Activated CD4-positive, alpha-beta T cell treated with anti-CD3 and anti-CD28 coated beads for 48 hours (primary cell): ENCODE measurements around the gene SOX5.

Experiments used
- DNase-seq: peaks from one replicate; pipeline ENCODE4 v3.0.0-alpha.2; 2020

SOX5 gene

DNA sequence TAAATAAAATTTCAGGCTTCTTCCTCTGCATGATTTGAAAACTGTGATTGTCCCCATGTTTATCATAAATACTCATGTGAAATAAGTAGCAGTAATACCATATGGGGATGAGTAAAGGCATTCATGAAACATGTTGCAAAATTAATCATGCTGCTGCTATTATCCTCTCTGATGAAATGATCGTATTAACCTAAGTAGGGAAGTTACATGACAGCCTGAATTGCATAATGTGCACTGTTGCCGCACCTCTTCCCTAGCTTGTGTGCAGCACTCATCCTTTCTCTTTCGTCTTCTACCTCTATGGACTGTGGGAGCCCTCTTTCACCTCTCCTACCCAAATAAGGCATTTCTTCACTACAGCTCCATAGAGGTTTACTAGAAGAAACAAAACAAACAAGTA is 367.6 kb downstream of the SOX5 start:
- DNase-seq, result no peak

DNA sequence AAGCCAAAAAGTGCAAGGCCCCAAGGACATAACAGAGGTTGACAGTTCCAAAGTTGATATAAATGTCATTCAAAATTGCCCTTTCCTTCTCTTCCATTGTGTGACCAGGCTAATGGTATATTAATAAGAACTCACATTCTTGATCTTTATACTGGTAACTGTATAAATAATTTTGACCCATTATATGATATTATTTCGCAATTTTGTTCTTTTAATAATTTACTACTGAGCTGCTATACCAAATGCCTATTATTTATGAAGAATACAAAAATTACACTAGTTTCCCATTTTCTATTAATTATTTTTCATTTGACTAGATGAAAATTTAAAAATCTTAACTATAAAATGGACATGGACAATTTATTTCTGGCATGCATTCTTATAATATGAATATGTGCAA is 370.2 kb downstream of the SOX5 start:
- DNase-seq, result no peak

DNA sequence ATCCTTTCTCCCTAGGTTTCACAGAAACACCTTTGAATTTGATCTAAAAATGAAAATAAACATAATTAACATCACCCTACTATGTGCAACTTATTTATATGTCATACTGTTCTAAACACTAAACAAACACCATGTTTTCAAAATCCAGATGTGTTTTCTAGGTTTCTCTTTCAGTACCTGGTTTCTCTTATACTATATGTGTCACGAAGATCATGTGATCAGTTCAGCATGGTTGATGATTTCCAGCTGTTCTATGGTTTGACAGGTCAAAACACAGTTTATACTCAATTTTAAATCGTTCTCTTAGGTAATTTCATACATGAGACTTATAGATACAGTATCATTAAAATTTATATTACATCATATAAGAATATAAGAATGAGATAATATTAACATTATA is 373.1 kb downstream of the SOX5 start:
- no peak for DNase-seq

DNA sequence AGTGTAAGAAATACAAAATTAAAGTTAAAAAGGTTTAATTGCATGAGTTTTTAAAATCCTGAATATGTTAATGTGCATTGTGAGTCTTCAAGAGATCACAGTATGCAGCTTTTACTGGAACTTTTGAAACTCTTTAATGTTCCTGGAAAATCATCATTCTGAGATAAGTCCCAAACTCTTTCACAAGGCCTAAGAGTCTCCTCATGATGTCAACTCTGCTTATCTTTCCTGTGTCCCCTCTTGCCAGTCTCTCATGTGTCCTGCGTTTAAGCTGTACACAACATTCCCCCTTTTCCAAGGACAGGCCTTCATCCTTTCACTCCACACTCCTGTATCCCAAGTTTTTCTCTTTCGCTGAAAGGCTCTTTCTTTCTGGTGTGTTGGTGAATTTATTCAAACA is 380.1 kb downstream of the SOX5 start:
- DNase-seq, result no peak

DNA sequence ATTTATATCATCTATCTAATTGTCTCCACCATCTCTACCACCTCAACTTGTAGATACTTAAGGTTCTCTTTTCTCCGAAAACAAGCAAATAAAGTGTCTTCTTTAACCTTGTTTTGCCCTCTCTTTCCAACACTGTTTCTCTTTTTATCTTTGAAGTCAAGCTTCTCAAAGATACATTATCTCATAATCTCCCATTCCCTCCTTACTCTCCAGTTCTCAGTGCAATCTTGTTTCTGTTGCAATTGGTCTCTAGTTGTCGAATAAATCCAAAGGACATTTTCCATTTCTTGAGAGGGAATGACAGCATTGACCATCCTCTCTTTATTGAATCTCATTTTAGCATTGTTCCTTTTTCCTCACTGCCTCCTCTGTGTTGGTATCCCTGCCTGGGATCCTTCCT is 383.3 kb downstream of the SOX5 start:
- DNase-seq, result no peak

DNA sequence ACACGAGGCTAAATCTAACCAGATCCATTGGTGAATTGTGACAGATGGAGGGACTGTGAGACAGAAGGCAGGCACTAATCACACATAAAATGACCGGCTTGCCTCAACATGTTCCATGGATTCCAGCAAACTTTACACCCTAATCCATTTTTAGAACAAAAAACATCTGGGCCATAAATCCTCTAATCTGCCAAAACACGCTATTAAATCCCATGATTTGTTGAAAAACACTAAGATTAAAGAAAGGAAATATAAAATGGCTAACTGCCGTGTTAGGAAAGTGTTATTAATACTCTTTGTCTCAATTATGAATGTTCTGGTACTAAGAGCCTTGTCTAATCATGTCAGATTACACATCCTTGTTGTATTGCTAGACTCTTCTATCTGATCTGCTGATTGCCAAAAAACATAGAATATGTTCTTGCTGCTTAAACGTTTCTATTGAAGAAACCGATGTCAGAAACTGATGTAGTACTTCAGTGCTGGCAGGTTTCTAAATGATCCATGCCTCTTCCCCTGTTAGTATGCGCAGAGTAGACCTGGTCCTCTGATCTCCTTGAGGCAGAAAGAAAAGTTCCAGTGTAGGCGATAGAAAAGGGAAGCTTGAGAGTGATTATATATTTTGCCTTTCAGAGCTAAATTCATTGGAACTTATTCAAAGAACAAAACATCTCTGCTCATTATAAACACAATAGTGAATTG is 384.9 kb downstream of the SOX5 start:
- no peak for DNase-seq

DNA sequence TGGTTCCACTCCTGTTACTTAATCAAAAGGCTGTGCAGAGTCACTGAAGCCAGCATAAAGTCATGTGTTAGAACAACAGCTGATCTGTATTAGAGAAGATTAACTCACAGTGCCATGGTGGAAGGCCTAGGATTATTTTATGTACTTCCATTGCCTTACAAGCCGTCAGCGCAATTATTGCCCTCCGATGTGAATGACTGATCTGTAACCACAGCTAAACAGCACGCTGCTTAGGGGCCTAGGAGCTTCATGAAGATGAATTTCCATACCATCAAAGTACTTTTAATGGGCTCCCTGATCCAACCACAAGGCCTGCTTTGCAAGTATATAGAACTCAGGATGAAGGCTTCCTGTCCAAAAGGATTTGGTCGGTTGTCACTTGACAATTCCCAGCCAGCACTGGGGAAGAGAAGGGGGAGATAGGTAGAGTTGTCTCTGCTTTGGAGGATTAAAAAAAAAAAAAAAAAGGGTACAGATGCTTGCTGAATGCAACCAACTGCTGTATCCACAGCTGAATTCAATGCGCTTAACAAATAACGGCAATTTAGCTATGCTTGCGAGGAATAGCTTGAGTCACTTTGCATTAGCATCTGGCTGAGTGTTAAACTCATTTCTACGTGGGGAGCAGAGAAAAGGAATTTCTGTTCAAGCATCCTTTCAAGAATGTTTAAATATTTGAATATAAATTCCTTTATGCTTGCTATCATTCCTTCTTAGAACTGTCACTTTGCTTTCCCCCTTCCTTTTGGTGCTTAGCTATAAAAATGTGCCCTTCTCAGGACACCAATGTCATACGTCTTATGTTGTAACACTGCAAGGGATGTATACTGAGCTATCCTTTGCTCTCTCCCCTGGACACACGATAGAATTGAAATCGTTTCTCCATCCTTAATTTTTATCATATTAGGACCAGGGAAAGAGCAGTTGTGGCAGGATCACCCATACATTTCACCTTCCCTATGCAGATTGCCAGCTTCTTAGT is 387.8 kb downstream of the SOX5 start:
- no peak for DNase-seq

DNA sequence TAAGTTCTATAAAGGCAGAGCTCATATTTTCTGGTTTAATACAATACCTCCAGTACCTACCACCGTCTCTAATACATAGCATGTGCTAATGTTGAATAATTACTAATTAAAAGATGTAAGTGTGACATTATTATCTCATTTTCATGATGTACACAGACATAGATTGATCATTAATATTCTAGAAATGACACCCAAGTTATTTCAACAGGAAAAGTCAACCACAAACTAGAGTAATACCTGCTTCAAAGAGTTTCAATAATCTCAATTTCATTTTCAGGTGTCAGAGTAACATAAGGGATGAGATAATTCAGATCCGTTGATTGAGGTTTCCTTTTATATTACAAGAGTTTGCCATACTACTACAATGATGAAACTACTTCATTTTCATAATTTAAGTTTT is 388.9 kb downstream of the SOX5 start:
- DNase-seq, result no peak

DNA sequence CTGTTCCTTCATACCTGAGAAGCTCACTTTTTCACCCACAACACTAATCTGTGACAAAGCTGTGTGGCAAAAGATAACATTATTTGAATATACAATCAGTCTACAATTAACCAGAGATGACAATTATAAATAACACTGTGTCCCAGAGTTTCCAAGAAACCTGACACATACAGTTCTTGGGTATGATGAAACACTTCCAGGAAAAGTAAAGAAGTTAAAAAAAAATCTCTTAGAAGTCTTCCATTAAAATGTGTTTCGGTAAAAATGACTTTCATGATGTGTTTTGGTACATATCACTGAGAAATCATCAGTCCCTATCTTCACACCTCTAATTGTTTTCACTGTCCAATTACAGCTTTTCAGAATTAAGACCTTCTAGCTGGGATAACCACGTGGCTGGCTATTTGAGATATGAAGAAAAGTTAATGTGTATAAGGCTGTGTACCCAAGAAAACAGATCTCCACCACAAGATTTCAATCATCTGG is 390.2 kb downstream of the SOX5 start:
- DNase-seq, result no peak

DNA sequence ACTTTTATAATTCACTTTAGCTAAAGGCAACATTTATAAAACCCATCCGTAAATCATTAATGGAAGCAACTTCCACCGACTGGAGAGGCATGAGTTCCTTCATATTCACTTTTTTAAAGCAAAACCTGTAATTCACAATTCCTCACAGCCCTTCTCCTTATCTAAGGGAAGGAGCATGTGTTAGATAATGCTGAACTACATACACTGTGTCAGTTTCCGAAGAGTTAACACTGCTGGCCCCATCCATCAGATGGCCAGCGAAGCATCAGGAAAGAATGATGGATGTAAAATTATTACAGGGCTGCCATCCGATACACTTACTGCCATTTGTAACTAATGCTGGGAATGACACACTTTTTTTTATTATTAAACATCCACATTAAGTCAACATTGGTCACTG is 392.8 kb downstream of the SOX5 start:
- no peak for DNase-seq

DNA sequence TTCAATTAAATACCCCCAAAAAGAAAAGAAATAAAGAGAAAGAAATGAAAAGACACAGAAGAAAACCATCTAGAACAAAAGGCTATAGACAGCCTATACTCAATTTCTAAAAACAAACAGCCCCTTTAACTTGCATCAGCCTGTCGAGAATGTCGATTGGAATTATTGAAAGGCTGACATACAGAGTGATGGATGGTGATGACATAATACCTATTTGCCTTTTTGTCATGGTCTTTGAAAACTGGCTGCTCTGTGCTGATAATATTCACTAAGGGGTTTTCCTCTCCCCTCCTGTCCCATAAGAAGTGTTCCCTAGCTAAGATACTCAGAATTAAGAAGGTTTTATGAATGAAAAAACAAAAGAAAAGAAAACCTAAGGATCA is 393.7 kb downstream of the SOX5 start:
- DNase-seq, result no peak

DNA sequence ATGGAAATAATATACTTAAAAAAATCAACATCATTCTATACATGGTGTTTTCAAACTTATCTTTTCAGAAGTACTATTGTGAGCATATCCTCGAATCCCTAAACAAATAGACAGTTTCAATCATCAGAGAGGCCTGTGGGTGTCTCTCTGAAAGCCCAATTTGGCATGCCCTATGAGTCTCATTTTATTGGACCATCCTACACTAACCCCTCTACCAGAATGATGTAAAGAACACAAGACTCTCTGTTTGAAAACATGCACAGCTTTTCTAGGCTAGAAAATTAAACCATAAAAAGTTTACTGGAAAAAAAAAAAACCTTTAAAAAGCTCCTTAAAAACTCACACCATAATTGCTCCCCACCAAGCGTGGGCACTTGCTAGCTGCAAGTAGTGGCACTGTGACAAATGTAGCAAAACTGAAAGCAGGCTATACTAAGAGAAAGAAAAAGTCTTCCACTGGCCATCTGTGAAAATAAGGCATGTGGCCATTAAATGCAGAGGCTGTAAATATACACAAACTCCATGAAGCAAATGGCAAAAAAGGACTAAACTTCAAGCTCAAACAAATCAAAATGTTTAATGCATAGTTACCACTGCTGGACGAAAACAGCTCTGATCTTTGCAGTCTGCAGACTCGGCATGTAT is 394.2 kb downstream of the SOX5 start:
- no peak for DNase-seq

DNA sequence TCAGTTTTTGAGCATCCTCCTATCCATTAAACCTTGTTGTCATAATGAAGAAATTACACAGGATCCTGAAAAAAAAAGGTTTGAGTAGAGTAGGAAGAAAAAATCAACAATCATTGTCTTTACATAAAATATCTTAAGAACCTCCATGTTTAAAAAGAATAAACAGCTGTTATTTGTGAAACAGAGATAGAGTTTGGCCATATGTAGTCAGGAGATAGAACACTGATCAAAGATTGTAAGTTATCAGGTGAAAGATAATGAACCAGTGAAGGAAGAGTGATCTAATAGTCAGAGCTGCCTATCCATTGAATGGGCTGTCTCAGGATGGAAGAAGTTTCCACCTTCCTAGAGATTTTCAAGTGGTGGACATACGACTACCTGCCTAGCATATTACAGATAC is 397.1 kb downstream of the SOX5 start:
- no peak for DNase-seq

DNA sequence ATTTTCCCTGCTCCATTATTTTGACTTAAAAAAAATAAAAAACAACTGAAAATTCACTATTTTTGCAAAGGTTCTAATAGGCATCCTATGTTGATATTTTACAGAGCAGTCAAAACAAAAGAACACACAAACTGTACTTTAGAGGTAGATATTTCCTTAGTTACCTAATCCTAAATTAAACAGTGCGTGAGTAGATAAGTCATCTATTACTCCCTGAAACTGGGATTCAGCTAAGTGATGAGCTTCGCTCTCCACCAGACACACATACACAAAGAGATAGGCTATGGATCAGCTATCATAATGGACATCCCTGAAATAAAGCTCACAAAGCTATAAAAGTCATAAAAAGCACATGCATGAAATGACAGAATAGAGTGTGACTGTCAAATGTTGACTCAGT is 398.7 kb downstream of the SOX5 start:
- no peak for DNase-seq

DNA sequence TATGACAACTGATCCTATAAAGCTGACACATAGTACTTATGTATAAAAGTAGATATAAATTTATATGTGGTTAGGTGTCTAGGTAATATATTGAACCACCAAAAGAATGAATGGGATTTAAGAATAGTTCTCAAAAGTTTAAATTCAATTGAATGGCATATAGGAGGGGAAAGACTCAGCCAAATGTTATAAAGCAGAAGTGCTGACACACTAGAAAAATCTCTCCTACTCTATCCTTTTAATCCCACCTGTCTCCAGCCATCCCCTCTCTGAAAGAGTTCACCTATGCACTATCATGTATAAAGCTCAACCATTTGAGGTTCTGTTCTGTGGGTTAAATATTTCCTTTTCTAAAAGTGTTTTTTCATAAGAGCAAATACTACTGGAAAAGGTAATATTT is 400.7 kb downstream of the SOX5 start:
- no peak for DNase-seq

DNA sequence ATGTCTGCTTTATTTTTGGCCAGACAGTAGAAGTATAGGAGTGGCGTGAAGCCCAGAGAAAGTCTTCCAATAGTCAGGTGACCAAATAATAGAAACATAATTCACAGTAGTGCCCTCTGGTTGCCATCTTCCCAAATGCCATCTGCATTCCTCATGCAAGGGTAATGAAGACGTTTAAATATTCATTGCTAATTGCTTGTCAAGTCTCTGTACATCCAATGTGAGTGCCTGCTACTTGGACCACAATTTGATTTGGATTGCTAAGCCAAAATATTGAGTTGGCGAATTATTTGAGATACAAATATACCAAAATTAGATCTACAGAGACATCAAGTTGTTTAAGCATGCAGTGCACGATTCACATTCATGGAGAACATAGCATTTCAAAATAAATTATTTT is 402.7 kb downstream of the SOX5 start:
- DNase-seq, result no peak

DNA sequence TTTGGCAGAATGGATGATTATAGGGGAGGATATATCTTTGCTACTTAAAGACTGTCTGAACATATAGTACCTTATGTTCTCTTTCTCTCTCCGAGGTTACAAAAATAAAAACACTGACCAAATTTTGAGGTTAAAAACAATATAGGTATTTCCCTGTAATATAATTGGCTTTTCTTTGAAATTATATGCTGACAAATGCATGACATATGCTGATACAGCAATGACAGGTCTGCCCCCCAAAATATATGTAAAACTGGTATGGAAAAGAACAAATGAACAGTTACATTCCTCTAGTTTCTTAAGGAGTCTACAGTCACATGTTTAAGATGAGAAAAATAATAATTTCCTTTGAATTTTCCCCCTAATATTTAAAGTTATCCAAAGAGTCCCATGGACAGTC is 405.7 kb downstream of the SOX5 start:
- no peak for DNase-seq

DNA sequence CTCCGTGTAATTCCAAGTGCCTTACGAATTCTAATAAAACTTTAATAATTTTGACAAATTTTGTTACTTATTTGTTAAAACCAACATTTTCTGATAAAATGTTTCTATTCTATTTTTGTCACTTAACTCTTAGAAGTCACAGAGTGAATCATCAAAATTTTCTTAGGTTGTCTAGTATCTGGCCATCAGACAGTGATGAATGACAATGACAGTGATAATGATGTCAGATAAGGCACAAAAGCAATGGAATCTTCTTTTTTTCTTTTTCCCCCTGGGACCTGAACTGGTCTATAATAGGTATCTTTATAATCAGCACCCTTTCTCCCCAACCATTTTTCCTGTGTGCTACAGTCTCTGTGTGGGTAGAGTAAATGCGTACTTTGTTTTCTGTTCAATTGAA is 407.3 kb downstream of the SOX5 start:
- DNase-seq, result no peak

DNA sequence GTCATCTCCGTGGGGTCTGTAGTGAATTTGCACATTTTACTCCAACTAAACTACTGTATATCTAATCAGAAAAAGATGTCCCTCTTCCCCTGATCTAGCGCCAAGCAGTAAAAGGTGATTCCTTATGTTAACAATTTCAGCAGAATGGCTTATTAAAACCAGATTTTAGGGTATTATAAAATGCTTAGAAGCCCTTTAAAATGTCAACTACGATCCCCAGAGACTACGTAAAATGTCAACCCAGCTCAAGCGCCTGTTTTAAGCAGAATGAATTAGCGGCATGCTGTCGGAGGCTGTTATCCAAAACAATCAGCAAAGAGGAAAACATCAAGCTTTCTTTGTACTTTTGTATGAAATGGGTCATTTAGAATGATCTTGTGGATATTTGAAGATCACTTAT is 408.9 kb downstream of the SOX5 start:
- DNase-seq, result no peak

DNA sequence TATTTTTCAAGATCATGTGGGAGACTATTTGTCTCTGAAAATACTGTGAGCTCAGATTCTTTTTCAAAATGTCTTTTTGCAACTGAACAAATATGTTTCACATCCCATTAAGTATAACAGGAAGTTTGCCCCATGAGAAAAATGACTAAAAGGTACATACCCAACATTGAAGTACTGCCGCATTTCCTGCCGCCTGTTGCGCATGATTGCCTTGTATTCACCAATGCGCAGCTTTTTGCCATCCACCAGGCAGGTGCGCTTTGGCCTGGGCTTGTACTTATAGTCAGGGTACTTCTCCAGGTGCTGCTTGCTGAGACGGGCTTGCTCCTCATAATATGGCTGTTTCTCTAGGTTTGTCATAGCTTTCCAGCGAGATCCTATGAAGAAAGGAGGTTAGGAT is 413.2 kb downstream of the SOX5 start:
- no peak for DNase-seq

DNA sequence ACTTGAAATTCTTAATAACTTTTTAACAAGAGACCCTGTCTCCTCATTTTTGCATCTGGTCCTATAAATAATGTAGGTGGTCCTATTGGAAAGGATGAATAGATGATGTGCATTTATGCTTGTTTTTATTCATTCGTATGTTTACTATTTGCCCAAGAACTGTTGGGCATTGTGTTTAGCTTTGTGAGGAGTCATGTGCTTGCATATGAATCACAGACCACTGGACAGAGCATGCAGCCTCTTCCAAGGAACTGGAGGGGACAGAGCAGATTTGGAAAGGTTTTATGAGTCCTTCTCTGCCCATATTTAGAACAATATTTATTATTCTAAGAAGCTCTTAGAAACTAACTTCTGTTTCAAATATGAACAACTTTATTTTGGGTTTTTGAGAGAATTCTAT is 414.0 kb downstream of the SOX5 start:
- no peak for DNase-seq

DNA sequence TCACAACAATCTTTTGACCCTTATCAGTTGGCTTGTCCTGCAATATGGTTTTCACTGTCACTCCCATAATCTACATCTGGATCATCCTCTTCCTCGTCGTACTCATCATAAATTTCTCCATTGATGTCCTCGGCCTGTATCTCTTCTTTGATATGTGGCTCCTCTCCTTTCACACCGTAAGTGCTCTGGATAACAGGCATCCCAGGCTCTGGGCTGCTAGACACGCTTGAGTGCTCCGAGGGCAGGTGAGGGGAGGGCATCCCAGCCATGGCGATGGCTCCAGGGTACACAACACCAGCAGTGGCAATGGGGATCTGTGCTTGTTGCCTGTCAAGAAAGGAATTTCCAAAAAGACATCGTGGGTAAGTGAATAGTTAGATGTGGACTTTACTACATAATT is 415.3 kb downstream of the SOX5 start:
- DNase-seq, result no peak

DNA sequence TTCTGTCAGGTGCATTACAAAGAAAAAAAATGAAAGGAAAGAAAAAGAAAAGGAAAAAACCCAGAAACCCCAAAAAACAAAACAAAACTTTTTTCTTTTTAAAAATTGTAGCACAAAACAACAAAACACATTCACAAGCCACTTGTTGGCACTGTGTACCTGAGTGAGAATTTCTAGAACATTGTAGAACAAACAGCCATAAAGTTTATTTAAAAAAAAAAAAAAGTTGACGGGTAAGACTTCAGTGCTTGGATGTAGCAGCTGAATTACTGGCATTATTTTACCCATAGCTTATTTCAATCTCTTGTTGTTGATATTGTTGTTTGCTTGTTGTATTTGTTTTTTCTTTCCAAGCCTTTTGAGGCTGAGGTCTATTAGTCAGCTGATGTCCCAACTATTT is 415.8 kb downstream of the SOX5 start:
- DNase-seq, result no peak

DNA sequence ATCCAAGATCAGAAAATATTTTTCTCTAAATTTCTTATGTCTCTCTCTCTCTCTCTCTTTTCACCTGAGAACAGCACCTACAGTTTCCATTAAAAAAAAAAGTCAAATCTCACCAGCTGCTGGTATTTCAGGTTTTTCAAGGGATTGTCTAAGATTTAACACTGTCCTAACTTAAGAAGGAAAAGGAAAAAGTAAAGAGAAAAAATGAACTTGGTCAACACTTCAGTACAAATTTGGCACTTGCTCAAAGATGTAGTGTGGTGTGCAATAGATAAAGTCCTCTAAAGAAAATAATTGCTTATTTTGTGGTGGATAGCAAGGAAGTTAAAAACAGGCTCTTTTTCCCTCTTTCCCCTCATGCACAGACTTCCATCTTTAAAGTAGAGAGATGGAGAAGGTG is 416.2 kb downstream of the SOX5 start:
- no peak for DNase-seq
